GM12875 (cell line): Measurements from ENCODE around the gene MCL1.
"Not testable (repeated sequence)": the region's sequence is repeated elsewhere in the genome, so short reads cannot be mapped to it uniquely, and the experiment has no call there.

Experiments used
- H3K4me3 ChIP-seq: one replicate; pipeline ENCODE4 v1.5.1; 2011; ENCODE audit warnings: low read depth, low read length, control low read depth
- TF ChIP-seq, protein P1 (sequence below): IDR thresholded peaks from 2 replicates; pipeline ENCODE4 v1.5.1; 2011; ENCODE audit warnings: low read depth, mild to moderate bottlenecking, control low read depth, inconsistent platforms, low read length, moderate library complexity, borderline replicate concordance; ENCODE audit not compliant: insufficient read depth

MCL1 gene

GRCh38 chr1:150609732-150610131, 30.3 kb upstream of the MCL1 start:
- TF ChIP-seq, protein P1, sequence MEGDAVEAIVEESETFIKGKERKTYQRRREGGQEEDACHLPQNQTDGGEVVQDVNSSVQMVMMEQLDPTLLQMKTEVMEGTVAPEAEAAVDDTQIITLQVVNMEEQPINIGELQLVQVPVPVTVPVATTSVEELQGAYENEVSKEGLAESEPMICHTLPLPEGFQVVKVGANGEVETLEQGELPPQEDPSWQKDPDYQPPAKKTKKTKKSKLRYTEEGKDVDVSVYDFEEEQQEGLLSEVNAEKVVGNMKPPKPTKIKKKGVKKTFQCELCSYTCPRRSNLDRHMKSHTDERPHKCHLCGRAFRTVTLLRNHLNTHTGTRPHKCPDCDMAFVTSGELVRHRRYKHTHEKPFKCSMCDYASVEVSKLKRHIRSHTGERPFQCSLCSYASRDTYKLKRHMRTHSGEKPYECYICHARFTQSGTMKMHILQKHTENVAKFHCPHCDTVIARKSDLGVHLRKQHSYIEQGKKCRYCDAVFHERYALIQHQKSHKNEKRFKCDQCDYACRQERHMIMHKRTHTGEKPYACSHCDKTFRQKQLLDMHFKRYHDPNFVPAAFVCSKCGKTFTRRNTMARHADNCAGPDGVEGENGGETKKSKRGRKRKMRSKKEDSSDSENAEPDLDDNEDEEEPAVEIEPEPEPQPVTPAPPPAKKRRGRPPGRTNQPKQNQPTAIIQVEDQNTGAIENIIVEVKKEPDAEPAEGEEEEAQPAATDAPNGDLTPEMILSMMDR: no peak
- H3K4me3 ChIP-seq: no peak overlapping the region

- TF ChIP-seq, protein P1: no peak
- no peak overlapping the region for H3K4me3 ChIP-seq
Observed at GRCh38 chr1:150606463-150607142, 27.2 kb upstream of the MCL1 start.

DNA sequence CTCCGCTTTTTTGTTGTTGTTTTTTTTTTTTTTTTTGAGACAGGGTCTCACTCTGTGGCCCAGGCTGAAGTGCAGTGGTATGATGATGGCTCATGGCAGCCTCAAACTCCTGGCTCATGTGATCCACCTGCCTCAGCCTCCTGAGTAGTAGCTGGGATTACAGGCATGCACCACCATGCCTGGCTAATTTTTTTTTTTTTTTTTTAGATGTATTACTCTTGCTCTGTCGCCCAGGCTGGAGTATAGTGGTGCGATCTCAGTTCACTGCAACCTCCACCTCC, 26.0 kb upstream of the MCL1 start:
- not testable (repeated sequence) for H3K4me3 ChIP-seq

DNA sequence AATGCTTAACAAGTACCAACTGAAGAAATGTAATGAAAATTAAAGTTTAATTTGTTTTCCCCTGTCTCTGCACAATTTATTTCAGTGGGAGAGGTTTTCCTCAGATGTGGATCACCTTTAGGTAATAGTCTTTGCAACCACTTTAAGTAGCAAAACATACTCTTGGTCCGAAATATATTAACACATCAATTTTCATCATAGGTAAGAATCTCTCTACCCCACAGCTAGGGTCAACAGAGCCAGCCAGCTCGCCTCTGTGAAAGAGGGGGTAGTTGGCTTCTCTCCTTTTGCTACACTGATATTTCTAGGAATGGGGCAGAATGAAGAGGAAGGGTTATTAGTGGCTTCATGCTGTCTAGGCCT, 24.8 kb upstream of the MCL1 start:
- TF ChIP-seq, protein P1: no peak
- no peak overlapping the region for H3K4me3 ChIP-seq

GRCh38 chr1:150603711-150604110, 24.3 kb upstream of the MCL1 start:
- TF ChIP-seq, protein P1: no peak
- H3K4me3 ChIP-seq: no peak overlapping the region

DNA sequence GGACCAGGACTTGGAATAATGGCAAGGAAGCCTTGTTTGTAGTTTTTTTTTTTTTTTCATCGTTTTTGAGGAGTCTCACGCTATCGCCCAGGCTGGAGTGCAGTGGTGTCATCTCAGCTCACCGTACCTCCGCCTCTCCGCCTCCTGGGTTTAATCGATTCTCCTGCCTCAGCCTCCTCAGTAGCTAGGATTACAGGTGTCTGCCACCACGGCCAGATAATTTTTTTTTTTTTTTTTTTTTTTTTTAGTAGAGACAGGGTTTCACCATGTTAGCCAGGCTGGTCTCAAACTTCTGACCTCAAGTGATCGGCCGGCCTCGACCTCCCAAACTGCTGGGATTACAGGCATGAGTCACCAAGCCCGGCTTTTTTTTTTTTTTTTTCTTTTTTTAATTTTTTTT, 23.0 kb upstream of the MCL1 start:
- H3K4me3 ChIP-seq: not testable (repeated sequence)

- TF ChIP-seq, protein P1: no peak
- no peak overlapping the region for H3K4me3 ChIP-seq
Observed at GRCh38 chr1:150601540-150601939, 22.1 kb upstream of the MCL1 start.

DNA sequence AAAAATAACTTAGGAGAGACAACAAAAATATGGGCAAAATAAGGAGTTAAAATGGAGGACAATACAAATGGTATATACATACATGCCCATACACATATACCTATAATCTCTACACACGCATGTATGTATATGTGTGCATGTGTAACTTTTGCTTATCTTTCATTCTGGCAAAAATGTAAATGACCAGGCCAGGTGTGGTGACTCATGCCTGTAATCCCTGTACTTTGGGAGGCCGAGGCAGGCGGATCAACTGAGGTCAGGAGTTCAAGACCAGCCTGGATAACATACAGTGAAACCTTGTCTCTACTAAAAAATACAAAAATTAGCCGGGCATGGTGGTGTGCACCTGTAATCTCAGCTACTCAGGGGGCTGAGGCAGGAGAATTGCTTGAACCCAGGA, 18.9 kb upstream of the MCL1 start:
- H3K4me3 ChIP-seq: not testable (repeated sequence)

DNA sequence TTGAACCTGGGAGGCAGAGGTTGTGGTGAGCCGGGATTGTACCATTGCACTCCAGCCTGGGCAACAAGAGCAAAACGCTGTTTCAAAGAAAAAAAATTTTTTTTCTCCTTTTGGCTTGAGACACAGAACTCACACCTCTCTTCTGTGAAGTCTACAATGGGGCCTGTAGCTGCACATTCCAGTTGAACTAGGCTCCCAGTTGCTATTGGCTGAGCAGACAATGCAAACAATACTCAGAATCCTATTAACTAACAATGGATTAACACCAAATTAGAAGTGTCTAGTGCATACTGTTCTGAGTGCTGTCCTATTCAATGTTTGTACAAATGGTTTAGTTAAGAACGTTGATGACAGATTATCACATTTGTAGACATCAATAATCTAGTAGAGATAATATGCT, 17.6 kb upstream of the MCL1 start:
- H3K4me3 ChIP-seq: no peak overlapping the region
- TF ChIP-seq, protein P1: no peak
